ENCODE results near the gene GEN1. TPM values are rescaled to one million over a fixed set of nuclear protein-coding genes. Genes with fewer than 3 reads are reported as not detected.

Gene GEN1
- polyA plus RNA-seq, 1 experiment: 7.5 TPM

GRCh38 chr2:17740203-17740602 is 13.7 kb upstream of the GEN1 start:
- ChIA-PET POLR2A (no interaction called here), CTCF (no interaction called here)
- no peaks in the 10 kb centered on the region for H3K9me3 ChIP-seq (ENCODE audit: control insufficient read depth, insufficient read depth, low read length)
- H3K4me3 ChIP-seq (ENCODE audit: low read depth, low read length): no peak overlapping the region
- no peak for TF ChIP-seq CTCF (IDR thresholded peaks at IDR 0.05; ENCODE audit: low read depth, low read length)
- no peak overlapping the region for H3K27ac ChIP-seq (ENCODE audit: low read depth, low read length)
- no peaks in the 10 kb centered on the region for H3K27me3 ChIP-seq (ENCODE audit: control insufficient read depth, insufficient read depth, low read length)
- DNase-seq (ENCODE audit: low read depth, low spot score): no peak

- Histone ChIP-seq H3K9me3 (ENCODE audit: control insufficient read depth, insufficient read depth, low read length) (no peaks in the 10 kb centered on the region), H3K4me3 (ENCODE audit: low read depth, low read length) (no peak overlapping the region), H3K27me3 (ENCODE audit: control insufficient read depth, insufficient read depth, low read length) (no peaks in the 10 kb centered on the region), H3K27ac (ENCODE audit: low read depth, low read length) (no peak overlapping the region)
- no peak for TF ChIP-seq CTCF (IDR thresholded peaks at IDR 0.05; ENCODE audit: low read depth, low read length)
- POLR2A ChIA-PET: no interaction called here
- no peak for DNase-seq (ENCODE audit: low read depth, low spot score)
- CTCF ChIA-PET: interaction anchor here (0.9 to 2.2 kb wide), 4 partner anchors 28 to 402 kb away, joined by 3 to 7 read pairs (median 4); no protein-coding TSS in a partner anchor
Measured at GRCh38 chr2:17747684-17748452, 6.1 kb upstream of the GEN1 start.

GRCh38 chr2:17748745-17749144 is 5.2 kb upstream of the GEN1 start:
- Histone ChIP-seq H3K4me3 (ENCODE audit: low read depth, low read length) (no peak overlapping the region), H3K27me3 (ENCODE audit: control insufficient read depth, insufficient read depth, low read length) (no peaks in the 10 kb centered on the region), H3K9me3 (ENCODE audit: control insufficient read depth, insufficient read depth, low read length) (peaks cover 3% of the 10 kb centered on the region; the same call in 1 of the 2 replicates), H3K27ac (ENCODE audit: low read depth, low read length) (no peak overlapping the region)
- DNase-seq (ENCODE audit: low read depth, low spot score): no peak
- ChIA-PET CTCF (interaction anchor here (1.1 to 2.2 kb wide), 2 partner anchors 30 to 78 kb away, joined by 3 to 7 read pairs; no protein-coding TSS in a partner anchor), POLR2A (no interaction called here)
- no peak for TF ChIP-seq CTCF (IDR thresholded peaks at IDR 0.05; ENCODE audit: low read depth, low read length)

- DNase-seq (ENCODE audit: low read depth, low spot score): no peak
- Histone ChIP-seq H3K9me3 (ENCODE audit: control insufficient read depth, insufficient read depth, low read length) (peaks cover 3% of the 10 kb centered on the region; the same call in 1 of the 2 replicates), H3K4me3 (ENCODE audit: low read depth, low read length) (no peak overlapping the region), H3K27me3 (ENCODE audit: control insufficient read depth, insufficient read depth, low read length) (no peaks in the 10 kb centered on the region), H3K27ac (ENCODE audit: low read depth, low read length) (no peak overlapping the region)
- POLR2A ChIA-PET: no interaction called here
- TF ChIP-seq CTCF (IDR thresholded peaks at IDR 0.05; ENCODE audit: low read depth, low read length): no peak
- CTCF ChIA-PET: interaction anchor here (1.0 to 2.1 kb wide), 2 partner anchors 30 to 78 kb away, joined by 3 to 13 read pairs; no protein-coding TSS in a partner anchor
Measured at GRCh38 chr2:17749753-17750438, 4.0 kb upstream of the GEN1 start.

GRCh38 chr2:17752246-17752645 is 1.7 kb upstream of the GEN1 start:
- TF ChIP-seq CTCF (IDR thresholded peaks at IDR 0.05; ENCODE audit: low read depth, low read length): no peak
- POLR2A ChIA-PET: no interaction called here
- peak overlapping the region; percentile 92; the same call in 1 of the 2 replicates for H3K4me3 ChIP-seq (ENCODE audit: low read depth, low read length)
- no peak for DNase-seq (ENCODE audit: low read depth, low spot score)
- H3K27ac ChIP-seq (ENCODE audit: low read depth, low read length): no peak overlapping the region
- CTCF ChIA-PET: interaction anchor here (1.2 kb wide), 1 partner anchor 20 kb away, joined by 4 read pairs; no protein-coding TSS in a partner anchor
- peaks cover 3% of the 10 kb centered on the region; the same call in 1 of the 2 replicates for H3K9me3 ChIP-seq (ENCODE audit: control insufficient read depth, insufficient read depth, low read length)
- no peaks in the 10 kb centered on the region for H3K27me3 ChIP-seq (ENCODE audit: control insufficient read depth, insufficient read depth, low read length)
